ENCODE results near the gene PAX8.

The PAX8 gene

DNA sequence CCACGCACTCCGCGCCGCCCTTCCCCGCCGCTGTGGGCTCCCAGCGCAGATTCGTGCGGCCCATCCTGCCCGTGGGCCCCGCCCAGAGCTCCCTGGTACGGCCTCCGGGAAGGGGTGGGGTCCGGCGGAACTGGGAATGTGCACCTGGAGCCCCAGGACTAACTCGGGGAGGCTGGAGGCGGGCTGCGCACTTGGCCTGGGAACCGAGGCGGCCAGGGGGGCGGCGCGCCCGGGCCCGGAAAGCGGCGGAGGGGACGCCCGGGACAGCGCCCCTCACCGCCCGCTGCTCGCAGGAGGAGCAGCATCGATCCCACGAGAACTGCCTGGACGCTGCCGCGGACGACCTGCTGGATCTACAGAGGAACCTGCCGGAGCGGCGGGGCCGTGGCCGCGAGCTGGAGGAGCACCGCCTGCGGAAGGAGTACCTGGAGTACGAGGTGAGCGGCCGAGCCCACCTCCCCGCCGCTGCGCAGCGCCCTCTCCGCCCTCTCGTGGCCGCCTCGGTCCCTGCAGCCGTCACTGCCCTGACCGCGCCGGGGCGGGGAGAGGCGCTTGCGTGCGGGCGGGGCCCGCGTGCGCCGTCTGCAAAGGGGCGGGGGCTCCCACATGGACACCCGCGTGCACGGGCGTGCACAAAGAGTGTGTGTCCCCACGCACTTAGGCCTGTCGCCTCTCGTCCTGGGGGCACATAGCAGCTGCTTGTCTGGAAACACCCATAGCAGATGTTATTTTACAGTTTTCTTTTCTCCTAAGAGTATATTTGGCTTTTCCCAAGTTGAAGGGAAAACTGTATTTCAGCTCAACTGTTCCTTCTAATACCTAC is 79.7 kb downstream of the PAX8 start:
- peak overlapping the region; percentile 56 to 72 (median 64) for H3K4me3 ChIP-seq
- H3K9me3 ChIP-seq (replicated peaks in 1 of 11): no peaks in the 10 kb centered on the region
- H3K4me2 ChIP-seq: peak overlapping the region; percentile 61 to 85 (median 75)
- H3K36me3 ChIP-seq: peaks cover 19 to 84% (median 53%) of the 10 kb centered on the region in 11 experiments; a peak in 18 of 22 replicates
- H3K27ac ChIP-seq: peak overlapping the region in 10 of 11 experiments; percentile 35 to 66 (median 46); a peak in 18 of 22 replicates
- peaks cover 0 to 50% (median 0%) of the 10 kb centered on the region in 11 experiments; a peak in 4 of 22 replicates for H4K20me1 ChIP-seq
- peaks cover 31 to 49% (median 44%) of the 10 kb centered on the region in 10 experiments for H3K4me1 ChIP-seq
- H3K9ac ChIP-seq: peak overlapping the region; percentile 45 to 78 (median 70)
- TF ChIP-seq Cebpa-rat (IDR thresholded peaks at IDR 0.05): no peak
- no peaks in the 10 kb centered on the region for H3K27me3 ChIP-seq

DNA sequence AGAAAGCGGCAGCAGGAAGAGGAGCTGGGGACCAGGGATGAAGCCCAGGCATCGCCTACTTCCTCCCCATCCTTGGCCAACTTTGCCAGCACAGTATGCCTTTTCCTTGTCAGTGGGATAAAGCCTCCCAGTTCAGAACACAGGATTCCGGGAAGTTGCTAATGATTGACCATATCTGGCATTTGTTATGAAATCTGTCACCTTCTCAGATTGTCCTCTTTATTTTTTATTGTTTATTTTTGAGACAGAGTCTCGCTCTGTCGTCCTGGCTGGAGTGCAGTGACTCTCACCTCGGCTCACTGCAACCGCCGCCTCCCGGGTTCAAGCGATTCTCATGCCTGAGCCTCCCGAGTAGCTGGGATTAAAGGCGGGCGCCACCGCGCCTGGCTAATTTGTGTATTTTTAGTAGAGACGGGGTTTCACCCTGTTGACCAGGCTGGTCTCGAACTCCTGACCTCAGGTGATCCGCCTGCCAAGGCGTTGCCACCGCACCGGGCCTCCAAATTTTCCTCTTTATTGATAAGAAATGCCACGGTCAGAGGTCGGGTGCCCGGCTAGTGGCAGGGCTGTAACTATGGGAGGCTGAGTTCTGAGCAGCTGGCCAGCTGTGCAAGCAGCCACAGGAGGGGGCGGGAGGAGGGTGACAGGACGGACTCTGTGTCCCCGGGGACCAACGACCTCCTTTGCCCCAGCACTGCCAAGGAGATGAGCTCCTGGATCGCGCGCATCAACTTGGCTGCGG is 80.5 kb downstream of the PAX8 start:
- no peaks in the 10 kb centered on the region for H3K27me3 ChIP-seq
- no peaks in the 10 kb centered on the region for H3K9me3 ChIP-seq (replicated peaks in 1 of 11)
- peaks cover 27 to 92% (median 61%) of the 10 kb centered on the region in 11 experiments; a peak in 19 of 22 replicates for H3K36me3 ChIP-seq
- H3K4me3 ChIP-seq: peak overlapping the region; percentile 56 to 72 (median 64)
- peaks cover 0 to 56% (median 0%) of the 10 kb centered on the region in 11 experiments; a peak in 4 of 22 replicates for H4K20me1 ChIP-seq
- peaks cover 24 to 41% (median 37%) of the 10 kb centered on the region in 10 experiments for H3K4me1 ChIP-seq
- H3K4me2 ChIP-seq: peak overlapping the region; percentile 61 to 85 (median 75)
- H3K9ac ChIP-seq: peak overlapping the region; percentile 45 to 78 (median 70); a peak in 20 of 22 replicates
- no peak for TF ChIP-seq Cebpa-rat (IDR thresholded peaks at IDR 0.05)
- peak overlapping the region in 7 of 11 experiments; percentile 43 to 66 (median 55); a peak in 11 of 22 replicates for H3K27ac ChIP-seq

DNA sequence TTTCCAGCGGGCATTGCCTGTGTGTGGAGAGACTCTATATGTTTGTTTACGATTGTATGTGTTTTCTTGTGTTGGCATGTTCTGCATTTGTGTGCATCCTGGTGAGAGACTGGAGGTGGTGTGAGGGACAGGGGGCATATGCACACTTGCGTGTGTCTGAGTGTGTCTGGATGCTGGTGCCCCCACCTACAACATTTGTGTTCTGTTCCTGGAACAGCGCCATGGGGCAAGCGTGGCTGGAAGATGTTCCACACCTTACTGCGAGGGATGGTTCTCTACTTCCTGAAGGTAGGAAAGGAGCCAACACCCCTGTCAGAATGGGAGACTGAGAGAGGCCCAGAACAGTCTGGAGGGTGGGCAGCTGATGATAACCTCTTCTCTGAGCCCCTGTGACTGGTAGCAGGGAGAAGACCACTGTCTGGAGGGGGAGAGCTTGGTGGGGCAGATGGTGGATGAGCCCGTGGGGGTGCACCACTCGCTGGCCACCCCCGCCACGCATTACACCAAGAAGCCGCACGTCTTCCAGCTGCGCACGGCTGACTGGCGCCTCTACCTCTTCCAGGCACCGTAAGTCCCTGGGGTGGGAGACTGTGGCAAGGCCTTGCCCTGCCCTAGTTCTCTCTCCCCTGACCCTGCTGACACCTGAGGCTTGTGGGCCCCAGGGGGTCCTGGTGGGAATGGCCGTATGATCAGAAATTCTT is 81.2 kb downstream of the PAX8 start:
- Histone ChIP-seq H3K27ac (no peak overlapping the region), H3K9ac (no peak overlapping the region), H3K36me3 (peaks cover 34 to 98% (median 68%) of the 10 kb centered on the region in 11 experiments; a peak in 19 of 22 replicates), H3K27me3 (no peaks in the 10 kb centered on the region), H3K4me3 (no peak overlapping the region), H3K4me1 (peaks cover 17 to 34% (median 30%) of the 10 kb centered on the region in 10 experiments), H4K20me1 (peaks cover 0 to 59% (median 0%) of the 10 kb centered on the region in 11 experiments; a peak in 5 of 22 replicates), H3K4me2 (no peak overlapping the region), H3K9me3 (replicated peaks in 1 of 11) (no peaks in the 10 kb centered on the region)
- TF ChIP-seq Cebpa-rat (IDR thresholded peaks at IDR 0.05): no peak

DNA sequence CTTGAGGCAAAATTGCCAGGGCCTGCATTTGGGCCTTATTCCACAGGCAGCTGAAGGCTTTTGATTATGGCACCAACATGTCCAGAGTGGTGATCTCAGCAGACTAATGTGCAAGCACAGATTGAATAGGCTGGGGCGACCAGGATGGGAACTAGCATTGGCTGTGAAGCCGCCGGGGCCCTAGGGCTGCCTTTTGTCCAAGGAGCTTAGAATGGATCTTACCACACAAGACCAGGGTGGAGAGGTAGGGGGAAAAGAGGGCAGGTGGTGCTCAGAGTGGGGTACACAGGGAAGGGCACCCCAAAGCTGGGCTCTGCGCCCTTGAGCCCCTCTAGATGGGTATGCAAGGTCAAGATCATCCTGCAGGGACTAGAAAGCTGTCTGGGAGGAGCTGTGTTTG is 81.9 kb downstream of the PAX8 start:
- H3K9ac ChIP-seq: no peak overlapping the region
- H3K27me3 ChIP-seq: no peaks in the 10 kb centered on the region
- H3K4me3 ChIP-seq: no peak overlapping the region
- peaks cover 37 to 100% (median 72%) of the 10 kb centered on the region in 11 experiments; a peak in 19 of 22 replicates for H3K36me3 ChIP-seq
- no peak overlapping the region for H3K27ac ChIP-seq
- H3K9me3 ChIP-seq (replicated peaks in 1 of 11): no peaks in the 10 kb centered on the region
- no peak for TF ChIP-seq Cebpa-rat (IDR thresholded peaks at IDR 0.05)
- peaks cover 11 to 27% (median 24%) of the 10 kb centered on the region in 10 experiments; a peak in 19 of 20 replicates for H3K4me1 ChIP-seq
- H4K20me1 ChIP-seq: peaks cover 0 to 60% (median 0%) of the 10 kb centered on the region in 11 experiments; a peak in 5 of 22 replicates
- no peak overlapping the region for H3K4me2 ChIP-seq

DNA sequence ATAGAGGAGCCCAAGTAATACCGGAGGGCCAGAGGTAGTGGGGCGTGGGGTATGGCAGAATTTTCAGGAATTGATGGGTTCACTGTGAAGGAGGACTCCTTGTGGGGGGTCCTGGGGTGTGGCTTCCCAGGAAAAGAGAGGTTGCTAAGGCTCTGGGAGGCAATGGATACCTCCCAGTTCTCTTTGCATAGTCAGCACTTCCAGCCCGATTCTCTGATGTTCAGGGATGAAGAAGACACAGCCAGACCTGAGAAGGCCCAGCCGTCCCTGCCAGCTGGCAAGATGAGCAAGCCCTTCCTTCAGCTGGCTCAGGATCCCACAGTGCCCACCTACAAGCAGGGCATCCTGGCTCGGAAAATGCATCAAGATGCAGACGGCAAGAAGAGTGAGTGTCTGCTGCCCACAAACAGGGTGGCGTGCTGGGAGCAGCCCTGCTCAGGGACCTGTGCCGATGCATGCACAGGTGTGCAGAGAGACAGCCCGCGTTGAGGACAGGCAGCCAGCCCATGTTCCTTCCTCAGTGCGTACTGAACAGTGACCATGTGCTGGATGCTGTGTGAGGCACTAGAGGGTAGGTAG is 82.7 kb downstream of the PAX8 start:
- H3K4me1 ChIP-seq: peaks cover 5 to 22% (median 15%) of the 10 kb centered on the region in 10 experiments; a peak in 16 of 20 replicates
- H3K27ac ChIP-seq: no peak overlapping the region
- TF ChIP-seq Cebpa-rat (IDR thresholded peaks at IDR 0.05): no peak
- peaks cover 0 to 56% (median 0%) of the 10 kb centered on the region in 11 experiments; a peak in 8 of 22 replicates for H4K20me1 ChIP-seq
- H3K36me3 ChIP-seq: peaks cover 33 to 100% (median 67%) of the 10 kb centered on the region in 11 experiments; a peak in 19 of 22 replicates
- H3K27me3 ChIP-seq: no peaks in the 10 kb centered on the region
- H3K4me3 ChIP-seq: no peak overlapping the region
- H3K9me3 ChIP-seq (replicated peaks in 1 of 11): no peaks in the 10 kb centered on the region
- no peak overlapping the region for H3K4me2 ChIP-seq
- H3K9ac ChIP-seq: no peak overlapping the region

DNA sequence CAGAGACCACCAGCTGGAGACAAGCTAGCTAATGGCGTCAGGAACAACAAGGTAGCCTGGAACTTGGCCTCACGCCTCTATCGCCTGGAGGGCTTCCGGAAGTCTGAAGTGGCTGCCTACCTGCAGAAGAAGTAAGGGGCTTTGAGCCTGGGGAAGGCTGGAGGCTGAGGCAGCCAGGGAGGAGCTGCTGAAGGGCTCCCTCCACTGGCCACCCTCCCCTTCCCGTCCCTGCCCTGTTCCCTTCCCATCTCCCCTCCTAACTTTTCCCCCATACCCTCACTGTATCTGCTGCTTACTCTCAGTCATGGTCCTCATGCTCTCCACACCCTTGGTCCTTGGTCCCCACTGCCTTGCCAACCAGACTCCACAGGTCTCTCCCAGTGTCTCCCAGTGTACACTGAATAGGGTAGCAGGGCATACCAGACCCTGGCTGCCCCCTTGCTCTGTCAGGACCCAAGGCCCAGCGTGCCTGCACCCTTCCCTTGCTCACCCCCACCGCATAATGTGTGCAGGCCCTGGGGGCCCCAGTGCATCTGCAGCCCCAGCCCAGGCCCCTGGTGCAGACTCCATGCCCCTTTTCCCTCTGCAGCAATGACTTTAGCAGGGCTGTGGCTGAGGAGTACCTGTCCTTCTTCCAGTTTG is 86.1 kb downstream of the PAX8 start:
- TF ChIP-seq Cebpa-rat (IDR thresholded peaks at IDR 0.05): no peak
- H3K27me3 ChIP-seq: no peaks in the 10 kb centered on the region
- no peak overlapping the region for H3K4me2 ChIP-seq
- H3K9ac ChIP-seq: no peak overlapping the region
- H3K27ac ChIP-seq: no peak overlapping the region
- H3K4me1 ChIP-seq: peaks cover 0 to 19% (median 5%) of the 10 kb centered on the region in 10 experiments; a peak in 11 of 20 replicates
- no peak overlapping the region for H3K4me3 ChIP-seq
- H3K9me3 ChIP-seq (replicated peaks in 1 of 11): no peaks in the 10 kb centered on the region
- H3K36me3 ChIP-seq: peaks cover 25 to 89% (median 51%) of the 10 kb centered on the region in 11 experiments; a peak in 18 of 22 replicates
- H4K20me1 ChIP-seq: peaks cover 0 to 64% (median 0%) of the 10 kb centered on the region in 11 experiments; a peak in 8 of 22 replicates

DNA sequence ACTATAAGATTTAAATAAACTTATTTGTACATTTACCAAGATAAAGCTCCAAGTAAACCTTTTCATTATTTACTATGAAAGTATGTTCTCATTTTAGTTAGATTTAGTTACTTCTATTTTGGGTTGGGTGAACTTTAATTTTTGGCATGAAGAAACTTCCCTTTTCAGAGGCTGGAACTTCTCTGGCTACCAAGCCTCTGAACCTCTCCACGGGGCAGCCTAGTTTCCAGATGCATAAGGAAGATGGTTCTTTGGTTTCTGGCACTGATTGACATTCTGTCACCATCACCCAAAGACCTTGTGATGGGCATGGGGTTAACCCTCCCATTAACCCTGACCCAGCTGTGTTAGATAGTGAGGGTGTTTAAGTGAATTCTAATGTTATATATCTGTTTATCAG is 87.8 kb downstream of the PAX8 start:
- Histone ChIP-seq H3K4me2 (peak overlapping the region in 4 of 11 experiments; percentile 24 to 45 (median 33); a peak in 4 of 22 replicates), H3K27me3 (no peaks in the 10 kb centered on the region), H3K27ac (no peak overlapping the region), H3K4me3 (no peak overlapping the region), H3K36me3 (peaks cover 23 to 89% (median 44%) of the 10 kb centered on the region in 11 experiments; a peak in 18 of 22 replicates), H3K9me3 (replicated peaks in 1 of 11) (no peaks in the 10 kb centered on the region), H3K4me1 (peaks cover 0 to 36% (median 8%) of the 10 kb centered on the region in 10 experiments; a peak in 11 of 20 replicates), H4K20me1 (peaks cover 0 to 64% (median 1%) of the 10 kb centered on the region in 11 experiments; a peak in 12 of 22 replicates), H3K9ac (no peak overlapping the region)
- TF ChIP-seq Cebpa-rat (IDR thresholded peaks at IDR 0.05): no peak

Measured in BLaER1 treated with 17β-estradiol and CSF1 and Interleukin-3, amounts not matched to agents 10 nM and 100 nM (cell line).